ENCODE results near the gene TUBA1A. TPM values are rescaled to one million over a fixed set of nuclear protein-coding genes. Genes with fewer than 3 reads are reported as not detected.
"Not testable (repeated sequence)": the region's sequence is repeated elsewhere in the genome, so short reads cannot be mapped to it uniquely, and the experiment has no call there.

The TUBA1A gene
- total RNA-seq, 1 donor from 2014 or later = 47.2 TPM

- intact Hi-C loops (cut with micrococcal nuclease); H3K36me3 Mint-ChIP-seq (ENCODE audit: low read depth); H3K4me3 Mint-ChIP-seq; H3K27ac Mint-ChIP-seq; H3K4me1 Mint-ChIP-seq (ENCODE audit: low read depth); H3K9me3 Mint-ChIP-seq; H3K27me3 Mint-ChIP-seq (ENCODE audit: insufficient read depth); DNase-seq (ENCODE audit: low spot score): not testable (repeated sequence)
Measured at GRCh38 chr12:49193746-49194145, 4.9 kb upstream of the TUBA1A start.

- peaks cover 15% of the 10 kb centered on the region for H3K4me1 Mint-ChIP-seq (ENCODE audit: low read depth)
Measured at GRCh38 chr12:49191498-49191897, 2.6 kb upstream of the TUBA1A start.

GRCh38 chr12:49190974-49191373 lies 2.1 kb upstream of the TUBA1A start:
- Mint-ChIP-seq H3K9me3 (no peaks in the 10 kb centered on the region), H3K27ac (no peak overlapping the region), H3K27me3 (ENCODE audit: insufficient read depth) (peaks cover 2% of the 10 kb centered on the region), H3K4me3 (no peak overlapping the region), H3K4me1 (ENCODE audit: low read depth) (peaks cover 15% of the 10 kb centered on the region), H3K36me3 (ENCODE audit: low read depth) (peaks cover 5% of the 10 kb centered on the region)
- no peak for DNase-seq (ENCODE audit: low spot score)
- intact Hi-C loops (cut with micrococcal nuclease) = no loop called here

More at GRCh38 chr12:49191498-49191897, 2.6 kb upstream of the TUBA1A start:
- DNase-seq (ENCODE audit: low spot score); H3K9me3 Mint-ChIP-seq; H3K36me3 Mint-ChIP-seq (ENCODE audit: low read depth); intact Hi-C loops (cut with micrococcal nuclease); H3K27ac Mint-ChIP-seq; H3K27me3 Mint-ChIP-seq (ENCODE audit: insufficient read depth): not testable (repeated sequence)
- peak overlapping the region; percentile 11 for H3K4me3 Mint-ChIP-seq

- peaks cover 15% of the 10 kb centered on the region for H3K4me1 Mint-ChIP-seq (ENCODE audit: low read depth)
- peak overlapping the region; percentile 90 for H3K4me3 Mint-ChIP-seq
- peaks cover 14% of the 10 kb centered on the region for H3K36me3 Mint-ChIP-seq (ENCODE audit: low read depth)
- H3K27me3 Mint-ChIP-seq (ENCODE audit: insufficient read depth) = peaks cover 2% of the 10 kb centered on the region
- H3K9me3 Mint-ChIP-seq = no peaks in the 10 kb centered on the region
- DNase-seq (ENCODE audit: low spot score) = no peak
- H3K27ac Mint-ChIP-seq = peak overlapping the region; percentile 88
- intact Hi-C loops (cut with micrococcal nuclease) = loop anchor here (1.0 to 5.0 kb wide), 12 partner anchors 11 to 977 kb away; partner anchors contain the start of genes CERS5, KANSL2, KMT2D and LMBR1L
Measured at GRCh38 chr12:49189731-49190716, 1.1 kb upstream of the TUBA1A start.

- H3K27ac Mint-ChIP-seq = peak overlapping the region; percentile 95
- peaks cover 2% of the 10 kb centered on the region for H3K27me3 Mint-ChIP-seq (ENCODE audit: insufficient read depth)
- peak; percentile 78 for DNase-seq (ENCODE audit: low spot score)
- intact Hi-C loops (cut with micrococcal nuclease) = loop anchor here (1.0 to 5.0 kb wide), 6 partner anchors 128 to 978 kb away; partner anchors contain the start of genes CERS5, DDX23, KANSL2 and KMT2D
- H3K4me1 Mint-ChIP-seq (ENCODE audit: low read depth) = peaks cover 15% of the 10 kb centered on the region
- no peaks in the 10 kb centered on the region for H3K9me3 Mint-ChIP-seq
- peaks cover 23% of the 10 kb centered on the region for H3K36me3 Mint-ChIP-seq (ENCODE audit: low read depth)
- peak overlapping the region; percentile 90 for H3K4me3 Mint-ChIP-seq
Measured at GRCh38 chr12:49188201-49188915, 522 bp downstream of the TUBA1A start.

GRCh38 chr12:49187184-49187583 lies 1.7 kb downstream of the TUBA1A start:
- intact Hi-C loops (cut with micrococcal nuclease) = loop anchor here (5.0 kb wide), 1 partner anchor 380 kb away; the partner anchor contains the start of gene MCRS1
- Mint-ChIP-seq H3K27ac (peak overlapping the region; percentile 21), H3K9me3 (no peaks in the 10 kb centered on the region), H3K36me3 (ENCODE audit: low read depth) (peaks cover 25% of the 10 kb centered on the region), H3K27me3 (ENCODE audit: insufficient read depth) (no peaks in the 10 kb centered on the region), H3K4me3 (peak overlapping the region; percentile 90), H3K4me1 (ENCODE audit: low read depth) (peaks cover 15% of the 10 kb centered on the region)
- DNase-seq (ENCODE audit: low spot score) = no peak

GRCh38 chr12:49186307-49186706 lies 2.6 kb downstream of the TUBA1A start:
- H3K27ac Mint-ChIP-seq; DNase-seq (ENCODE audit: low spot score); H3K9me3 Mint-ChIP-seq; H3K27me3 Mint-ChIP-seq (ENCODE audit: insufficient read depth): not testable (repeated sequence)
- intact Hi-C loops (cut with micrococcal nuclease) = loop anchor here (5.0 kb wide), 1 partner anchor 381 kb away; the partner anchor contains the start of gene MCRS1
- H3K36me3 Mint-ChIP-seq (ENCODE audit: low read depth) = peaks cover 25% of the 10 kb centered on the region
- H3K4me3 Mint-ChIP-seq = peak overlapping the region; percentile 26
- peaks cover 15% of the 10 kb centered on the region for H3K4me1 Mint-ChIP-seq (ENCODE audit: low read depth)

GRCh38 chr12:49184697-49185096 lies 4.2 kb downstream of the TUBA1A start:
- not testable (repeated sequence) for H3K4me3 Mint-ChIP-seq; H3K27me3 Mint-ChIP-seq (ENCODE audit: insufficient read depth); DNase-seq (ENCODE audit: low spot score); H3K27ac Mint-ChIP-seq; H3K9me3 Mint-ChIP-seq
- H3K36me3 Mint-ChIP-seq (ENCODE audit: low read depth) = peaks cover 25% of the 10 kb centered on the region
- H3K4me1 Mint-ChIP-seq (ENCODE audit: low read depth) = peaks cover 12% of the 10 kb centered on the region
- intact Hi-C loops (cut with micrococcal nuclease) = loop anchor here (5.0 kb wide), 1 partner anchor 383 kb away; the partner anchor contains the start of gene MCRS1

GRCh38 chr12:49183214-49183950 lies 5.5 kb downstream of the TUBA1A start:
- H3K27ac Mint-ChIP-seq; H3K4me3 Mint-ChIP-seq; H3K9me3 Mint-ChIP-seq; DNase-seq (ENCODE audit: low spot score); intact Hi-C loops (cut with micrococcal nuclease); H3K4me1 Mint-ChIP-seq (ENCODE audit: low read depth); H3K27me3 Mint-ChIP-seq (ENCODE audit: insufficient read depth): not testable (repeated sequence)
- peaks cover 25% of the 10 kb centered on the region for H3K36me3 Mint-ChIP-seq (ENCODE audit: low read depth)

- Mint-ChIP-seq H3K27me3 (ENCODE audit: insufficient read depth) (peaks cover 4% of the 10 kb centered on the region), H3K27ac (no peak overlapping the region), H3K4me1 (ENCODE audit: low read depth) (no peaks in the 10 kb centered on the region), H3K36me3 (ENCODE audit: low read depth) (no peaks in the 10 kb centered on the region), H3K4me3 (no peak overlapping the region), H3K9me3 (peaks cover 3% of the 10 kb centered on the region)
- no peak for DNase-seq (ENCODE audit: low spot score)
- intact Hi-C loops (cut with micrococcal nuclease) = no loop called here
Measured at GRCh38 chr12:49174218-49174617, 14.7 kb downstream of the TUBA1A start.

- DNase-seq (ENCODE audit: low spot score) = no peak
- Mint-ChIP-seq H3K4me3 (no peak overlapping the region), H3K27ac (no peak overlapping the region), H3K27me3 (ENCODE audit: insufficient read depth) (peaks cover 4% of the 10 kb centered on the region), H3K4me1 (ENCODE audit: low read depth) (no peaks in the 10 kb centered on the region), H3K9me3 (no peaks in the 10 kb centered on the region), H3K36me3 (ENCODE audit: low read depth) (no peaks in the 10 kb centered on the region)
- intact Hi-C loops (cut with micrococcal nuclease) = no loop called here
Measured at GRCh38 chr12:49170924-49171323, 18.0 kb downstream of the TUBA1A start.

- intact Hi-C loops (cut with micrococcal nuclease) = no loop called here
- H3K4me1 Mint-ChIP-seq (ENCODE audit: low read depth) = no peaks in the 10 kb centered on the region
- no peaks in the 10 kb centered on the region for H3K9me3 Mint-ChIP-seq
- no peaks in the 10 kb centered on the region for H3K27me3 Mint-ChIP-seq (ENCODE audit: insufficient read depth)
- H3K36me3 Mint-ChIP-seq (ENCODE audit: low read depth) = no peaks in the 10 kb centered on the region
- no peak overlapping the region for H3K27ac Mint-ChIP-seq
- no peak overlapping the region for H3K4me3 Mint-ChIP-seq
- no peak for DNase-seq (ENCODE audit: low spot score)
Measured at GRCh38 chr12:49165114-49165513, 23.8 kb downstream of the TUBA1A start.

Data from activated T-helper 1 cell treated with anti-CD3 and anti-CD28 coated beads, Interleukin-12 subunit alpha, Interleukin-12 subunit beta, Interleukin-2, Interleukin-4 antibody, amounts not matched to agents 30 ng/mL and 10 ng/mL and 1 ng/mL, durations not matched to agents 14 hours and 24 hours and 36 hours (primary cell).